A549 (cell line): ENCODE measurements around the gene SETD4. TPM values are rescaled to one million over a fixed set of nuclear protein-coding genes. Genes with fewer than 3 reads are reported as not detected.

Experiments
- ATAC-seq, 2 experiments: fragments of 200-7000 bp in 1 of 2; fragments of >200 bp in 1 of 2; cut with Nextera tagmentation in 1 of 2; cut with Tn5 transposase in 1 of 2; 3 replicates each; pipeline versions ENCODE4 v1.8.0 to v1.9.1; 2018 to 2020; ENCODE audit warnings: mild to moderate bottlenecking in 1 of 2, moderate library complexity in 1 of 2
- CTCF ChIA-PET: fragments of 300-600 bp; sonication (Branson Sonifier 250); formaldehyde crosslinking; extraction: SDS; loops from one replicate; lab custom pipeline; 2021; ENCODE audit warnings: antibody characterized with exemption, inconsistent platforms; lab: Yijun Ruan, JAX
- POLR2A ChIA-PET: fragments of 350-600 bp; formaldehyde crosslinking; extraction: SDS; loops from one replicate; lab custom pipeline; 2021; ENCODE audit warnings: antibody characterized with exemption, inconsistent platforms; lab: Yijun Ruan, JAX
- DNase-seq, 2 experiments: peaks; one replicate each; pipeline versions ENCODE4 v3.0.0 to v3.0.0-alpha.2; 2011 to 2016; ENCODE audit warnings: low read depth in 1 of 2, low spot score in 1 of 2
- FAIRE-seq: peaks from 2 replicates; lab custom pipeline; 2011; peaks lifted over from hg19 to GRCh38; lab: Jason Lieb, UNC
- H3K27ac ChIP-seq, 2 experiments: fragments of >200 bp; sonication (Bioruptor Twin); formaldehyde crosslinking; 3 replicates each; pipeline ENCODE4 v1.5.1; 2016 to 2017
- H3K4me1 ChIP-seq: fragments of >200 bp; sonication (Bioruptor Twin); formaldehyde crosslinking; 3 replicates; pipeline ENCODE4 v1.6.1; 2016
- H3K4me2 ChIP-seq: fragments of >200 bp; sonication (Bioruptor Twin); formaldehyde crosslinking; 3 replicates; pipeline ENCODE4 v1.6.1; 2016
- H3K4me3 ChIP-seq: fragments of >200 bp; sonication (Bioruptor Twin); formaldehyde crosslinking; 3 replicates; pipeline ENCODE4 v1.5.1; 2016
- H3K9me3 ChIP-seq: fragments of >200 bp; sonication (Bioruptor Twin); formaldehyde crosslinking; 3 replicates; pipeline ENCODE4 v1.6.1; 2016
- ATOH8 ChIP-seq: fragments of 250-450 bp; sonication (Bioruptor Pico); IDR thresholded peaks from 2 replicates; pipeline ENCODE4 v1.5.0; 2020; ENCODE audit warnings: low read depth, mild to moderate bottlenecking, moderate library complexity
- CBX2 ChIP-seq: fragments of 200-600 bp; sonication (generic); IDR thresholded peaks from 2 replicates; pipeline ENCODE4 v1.6.1; 2016; ENCODE audit warnings: low read depth, mild to moderate bottlenecking, borderline replicate concordance
- CEBPB ChIP-seq, 2 experiments: fragments of >200 bp in 1 of 2; sonication (Bioruptor Twin) in 1 of 2; formaldehyde crosslinking in 1 of 2; IDR thresholded peaks; 2 replicates each; pipeline ENCODE4 v1.6.1; 2012 to 2016
- EP300 ChIP-seq, 2 experiments: fragments of >200 bp; sonication (Bioruptor Twin); formaldehyde crosslinking; IDR thresholded peaks; 2 replicates in 1 of 2; 3 replicates in 1 of 2; pipeline ENCODE4 v1.6.1; 2016 to 2017
- GATA3 ChIP-seq: IDR thresholded peaks from 2 replicates; pipeline ENCODE4 v1.6.1; 2012; ENCODE audit warnings: borderline replicate concordance
- HEYL ChIP-seq: fragments of 250-450 bp; sonication (Bioruptor Pico); IDR thresholded peaks from 2 replicates; pipeline ENCODE4 v1.8.0; 2021; ENCODE audit warnings: mild to moderate bottlenecking, moderate library complexity
- HMGXB4 ChIP-seq: fragments of 250-450 bp; sonication (Bioruptor Pico); IDR thresholded peaks from 2 replicates; pipeline ENCODE4 v1.5.0; 2021; ENCODE audit warnings: mild to moderate bottlenecking, moderate library complexity, borderline replicate concordance
- HOXA7 ChIP-seq: fragments of 250-450 bp; sonication (Bioruptor Pico); IDR thresholded peaks from 2 replicates; pipeline ENCODE4 v1.5.0; 2020; ENCODE audit warnings: mild to moderate bottlenecking, moderate library complexity
- KDM1A ChIP-seq: fragments of 200-600 bp; sonication (generic); IDR thresholded peaks from 2 replicates; pipeline ENCODE4 v1.6.1; 2016; ENCODE audit warnings: low read depth, mild to moderate bottlenecking
- MAX ChIP-seq: IDR thresholded peaks from 2 replicates; pipeline ENCODE4 v1.6.1; 2012
- MYC ChIP-seq: IDR thresholded peaks from 2 replicates; pipeline ENCODE4 v1.6.1; 2012; ENCODE audit warnings: mild to moderate bottlenecking, inconsistent platforms, low read length, improper control_type of control experiment, borderline replicate concordance
- PHF8 ChIP-seq: fragments of 200-600 bp; sonication (generic); IDR thresholded peaks from 2 replicates; pipeline ENCODE4 v1.6.1; 2016; ENCODE audit warnings: low read depth, mild to moderate bottlenecking, antibody characterized with exemption, moderate library complexity, borderline replicate concordance
- POLR2A ChIP-seq: IDR thresholded peaks from 2 replicates; pipeline ENCODE4 v1.6.1; 2012; ENCODE audit warnings: mild to moderate bottlenecking, low read length
- RFX5 ChIP-seq: fragments of 450-650 bp; IDR thresholded peaks from 2 replicates; pipeline ENCODE4 v1.7.1; 2014; ENCODE audit warnings: antibody characterized with exemption, mild to moderate bottlenecking, moderate library complexity
- RNF2 ChIP-seq: fragments of 200-600 bp; sonication (generic); IDR thresholded peaks from 2 replicates; pipeline ENCODE4 v1.6.1; 2016; ENCODE audit warnings: low read depth, mild to moderate bottlenecking, antibody characterized with exemption, moderate library complexity, borderline replicate concordance
- ZC3H11A ChIP-seq: fragments of 450-650 bp; IDR thresholded peaks from 2 replicates; pipeline ENCODE4 v1.6.1; 2014; ENCODE audit warnings: antibody characterized with exemption, mild to moderate bottlenecking
- ZSCAN20 ChIP-seq: fragments of 250-450 bp; sonication (Bioruptor Pico); IDR thresholded peaks from 2 replicates; pipeline ENCODE4 v1.8.0; 2022; ENCODE audit warnings: mild to moderate bottlenecking, moderate library complexity
- WGBS: methylation state at CpG from one replicate; pipeline ENCODE4 v1.1.6; 2017; ENCODE audit errors: missing lambda C conversion rate; 5-methylcytosine and 5-hydroxymethylcytosine counted together
- polyA plus RNA-seq, 4 experiments: library from polyadenylated mRNA; depleted of rRNA in 3 of 4; stranded (reverse); fragments of >200 nt; fragmentation: RNase III in 1 of 4; extraction: RNeasy Plus Mini Kit Qiagen cat#74134 plus additional on column Dnase treatment in 1 of 4; gene quantifications; 2 replicates in 3 of 4; 3 replicates in 1 of 4; pipeline ENCODE4 v1.2.3, GENCODE V29; 2011 to 2017
- TF ChIP-seq, protein P1 (sequence below): fragments of >200 bp; sonication (Bioruptor Twin); formaldehyde crosslinking; IDR thresholded peaks from 3 replicates; pipeline ENCODE4 v1.5.1; 2016

The SETD4 gene
- polyA plus RNA-seq, 2 of the 4 experiments (the other 2 are of a cell fraction): 10.3 to 17.1 TPM

DNA sequence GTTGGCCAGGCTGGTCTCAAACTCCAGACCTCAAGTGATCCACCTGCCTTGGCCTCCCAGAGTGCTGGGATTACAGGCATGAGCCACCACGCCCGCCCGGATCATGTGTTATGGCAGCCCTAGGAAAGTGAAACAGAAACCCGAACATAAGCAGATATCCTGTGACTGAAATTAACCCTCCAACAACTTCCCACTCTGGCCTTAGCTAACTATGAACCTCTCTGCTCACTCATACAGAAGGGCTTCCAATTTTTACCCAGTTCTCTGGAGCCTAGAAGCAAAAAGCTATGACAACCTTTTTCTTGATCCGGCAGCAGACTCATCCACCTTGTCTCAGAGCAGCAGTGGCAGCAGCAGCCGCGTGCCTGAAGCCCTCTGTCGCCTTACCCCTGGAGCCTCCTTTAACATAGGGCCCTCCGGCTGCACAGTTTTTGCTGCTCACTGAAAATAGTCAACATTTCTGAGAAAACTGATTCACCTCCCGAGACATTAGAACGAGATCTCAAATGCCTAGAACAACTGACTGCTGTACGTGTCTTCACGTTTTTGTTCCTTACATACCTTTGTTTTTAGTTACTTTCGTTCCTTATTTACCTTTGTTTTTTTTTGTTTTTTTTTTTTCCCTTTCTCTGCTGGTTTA lies 18.8 kb upstream of the SETD4 start (continued):
- TF ChIP-seq ZC3H11A: no peak
- no peak for TF ChIP-seq MYC
- TF ChIP-seq HMGXB4 (CRISPR knock-in tag): no peak
- no peak for TF ChIP-seq RFX5

DNA sequence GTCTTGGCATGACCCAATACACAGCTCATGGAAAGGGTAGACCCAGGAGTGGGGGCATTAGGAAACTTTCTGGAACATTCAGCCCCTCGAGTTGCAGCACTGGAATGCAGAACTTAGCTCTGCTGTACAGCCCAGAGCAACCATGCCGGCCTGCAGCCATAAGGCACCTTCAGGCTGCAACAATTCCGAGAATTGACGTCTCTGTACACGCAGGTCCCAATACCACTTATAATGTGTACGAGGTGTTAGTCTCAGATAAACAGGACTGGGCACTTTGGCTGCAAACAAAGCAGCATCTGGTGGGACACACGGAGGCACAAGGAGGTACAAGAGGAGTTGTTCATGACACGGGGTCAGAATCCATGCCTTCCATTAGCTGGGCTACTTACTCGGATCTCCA lies 17.4 kb upstream of the SETD4 start:
- H3K9me3 ChIP-seq: no peaks in the 10 kb centered on the region
- ATAC-seq: no peak
- CTCF ChIA-PET: interaction anchor here (1.6 kb wide), 1 partner anchor 10 kb away, joined by 6 read pairs; no protein-coding TSS in a partner anchor
- no peak for TF ChIP-seq HEYL (CRISPR knock-in tag)
- no peak for TF ChIP-seq HOXA7
- no peak for TF ChIP-seq CEBPB (IDR thresholded peaks at IDR 0.05)
- TF ChIP-seq CBX2: no peak
- no peak for TF ChIP-seq PHF8
- no peak for TF ChIP-seq ATOH8
- no peak for TF ChIP-seq RNF2
- TF ChIP-seq POLR2A: no peak
- TF ChIP-seq ZSCAN20: no peak
- TF ChIP-seq EP300 (IDR thresholded peaks at IDR 0.05): no peak
- no peak for TF ChIP-seq HMGXB4 (CRISPR knock-in tag)
- TF ChIP-seq MAX: no peak
- TF ChIP-seq, protein P1, sequence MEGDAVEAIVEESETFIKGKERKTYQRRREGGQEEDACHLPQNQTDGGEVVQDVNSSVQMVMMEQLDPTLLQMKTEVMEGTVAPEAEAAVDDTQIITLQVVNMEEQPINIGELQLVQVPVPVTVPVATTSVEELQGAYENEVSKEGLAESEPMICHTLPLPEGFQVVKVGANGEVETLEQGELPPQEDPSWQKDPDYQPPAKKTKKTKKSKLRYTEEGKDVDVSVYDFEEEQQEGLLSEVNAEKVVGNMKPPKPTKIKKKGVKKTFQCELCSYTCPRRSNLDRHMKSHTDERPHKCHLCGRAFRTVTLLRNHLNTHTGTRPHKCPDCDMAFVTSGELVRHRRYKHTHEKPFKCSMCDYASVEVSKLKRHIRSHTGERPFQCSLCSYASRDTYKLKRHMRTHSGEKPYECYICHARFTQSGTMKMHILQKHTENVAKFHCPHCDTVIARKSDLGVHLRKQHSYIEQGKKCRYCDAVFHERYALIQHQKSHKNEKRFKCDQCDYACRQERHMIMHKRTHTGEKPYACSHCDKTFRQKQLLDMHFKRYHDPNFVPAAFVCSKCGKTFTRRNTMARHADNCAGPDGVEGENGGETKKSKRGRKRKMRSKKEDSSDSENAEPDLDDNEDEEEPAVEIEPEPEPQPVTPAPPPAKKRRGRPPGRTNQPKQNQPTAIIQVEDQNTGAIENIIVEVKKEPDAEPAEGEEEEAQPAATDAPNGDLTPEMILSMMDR: no peak
- no peak for TF ChIP-seq KDM1A
- TF ChIP-seq MYC: no peak
- TF ChIP-seq GATA3: no peak
- TF ChIP-seq, all 56 proteins: peak for 0
- POLR2A ChIA-PET: interaction anchor here (1.2 kb wide), 1 partner anchor 8 kb away, joined by 4 read pairs; no protein-coding TSS in a partner anchor
- FAIRE-seq (no peak), DNase-seq (no peak)
- H3K4me2 ChIP-seq: no peak overlapping the region
- peaks cover 15% of the 10 kb centered on the region; the same call in 2 of the 3 replicates for H3K4me1 ChIP-seq
- WGBS: 67% methylated on average over 5 of the region's 9 CpGs
- H3K4me3 ChIP-seq: no peak overlapping the region
- H3K27ac ChIP-seq: no peak overlapping the region
